ENCODE measurements around the gene ESPL1. TPM values are rescaled to one million over a fixed set of nuclear protein-coding genes. Genes with fewer than 3 reads are reported as not detected.

ESPL1 gene
- total RNA-seq, 1 donor from 2014 or later: 0.81 TPM

DNA sequence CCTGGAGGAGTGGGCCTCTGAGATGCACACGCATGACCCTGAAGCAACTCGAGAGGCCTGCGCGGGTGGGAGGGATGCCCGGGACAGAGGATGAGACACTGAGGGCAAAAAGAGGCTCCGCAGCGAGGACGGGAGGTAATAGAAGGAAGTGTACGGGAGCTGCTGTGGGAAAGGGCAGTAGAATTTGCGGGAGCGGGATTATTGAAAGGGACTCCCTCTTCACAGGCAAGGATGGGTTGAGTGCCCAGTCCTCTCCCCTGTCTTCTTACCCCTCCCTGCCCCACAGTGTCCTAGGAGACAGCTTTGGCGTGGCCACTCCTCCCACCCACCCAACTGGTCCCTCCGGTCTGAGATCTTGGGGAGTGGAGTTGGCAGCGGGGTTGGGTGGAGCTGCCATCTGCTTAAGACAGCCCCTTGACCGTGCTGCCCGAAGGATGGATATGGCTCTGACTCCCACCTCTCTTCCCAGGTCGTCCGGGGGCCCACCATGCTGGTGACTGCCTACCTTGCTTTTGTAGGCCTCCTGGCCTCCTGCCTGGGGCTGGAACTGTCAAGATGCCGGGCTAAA, 15.7 kb upstream of the ESPL1 start:
- ATAC-seq (ENCODE audit: poor library complexity): no peak
- intact Hi-C loops (cut with DNase I): loop anchor here (5.0 kb wide), 1 partner anchor 35 kb away; no protein-coding TSS in a partner anchor

DNA sequence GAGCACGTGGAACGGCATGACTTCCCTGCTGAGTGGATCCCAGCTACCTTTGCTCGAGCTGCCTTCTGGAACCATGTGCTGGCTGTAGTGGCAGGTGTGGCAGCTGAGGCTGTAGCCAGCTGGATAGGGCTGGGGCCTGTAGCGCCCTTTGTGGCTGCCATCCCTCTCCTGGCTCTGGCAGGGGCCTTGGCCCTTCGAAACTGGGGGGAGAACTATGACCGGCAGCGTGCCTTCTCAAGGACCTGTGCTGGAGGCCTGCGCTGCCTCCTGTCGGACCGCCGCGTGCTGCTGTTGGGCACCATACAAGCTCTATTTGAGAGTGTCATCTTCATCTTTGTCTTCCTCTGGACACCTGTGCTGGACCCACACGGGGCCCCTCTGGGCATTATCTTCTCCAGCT, 14.8 kb upstream of the ESPL1 start:
- DNase-seq (peak; percentile 13), ATAC-seq (ENCODE audit: poor library complexity) (no peak)
- intact Hi-C loops (cut with DNase I): loop anchor here (5.0 kb wide), 1 partner anchor 36 kb away; no protein-coding TSS in a partner anchor

More for the DNA sequence above, 15.7 kb upstream of the ESPL1 start:
- peak; percentile 42 for DNase-seq

DNA sequence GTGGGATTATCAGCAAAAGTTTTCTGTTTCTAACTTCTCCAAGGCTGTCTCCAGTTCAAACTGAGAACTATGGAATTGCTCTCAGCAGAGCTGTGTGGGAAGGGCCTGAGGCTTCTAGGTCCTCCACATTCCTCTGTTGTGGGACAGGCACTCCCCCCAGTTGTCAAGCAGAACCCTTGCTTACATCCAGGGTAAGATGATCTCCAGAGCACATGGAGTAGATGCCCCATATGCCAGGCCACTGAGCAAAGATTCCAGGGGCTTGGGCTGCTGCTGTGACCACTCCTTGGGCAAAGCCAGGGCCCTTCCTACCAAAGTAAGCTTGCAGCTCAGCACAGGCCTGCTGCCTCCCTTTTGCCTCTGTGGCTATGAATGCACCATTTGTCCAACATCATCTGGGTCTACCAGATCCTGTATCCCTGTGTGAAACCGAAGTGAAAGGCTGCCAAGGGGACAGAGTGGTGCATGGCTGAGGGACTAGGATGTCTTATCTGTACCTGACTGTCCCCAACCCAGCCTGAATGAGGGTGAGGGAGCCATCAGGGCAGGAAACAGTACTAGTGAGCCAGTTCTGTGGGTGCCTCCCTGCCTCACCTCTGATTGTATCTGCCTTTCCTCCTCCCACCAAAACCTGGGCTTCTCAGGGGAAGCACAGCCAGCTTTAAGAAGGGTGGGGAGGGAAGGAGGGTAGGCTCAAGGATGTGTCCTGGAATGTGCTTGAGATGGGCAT, 13.1 kb upstream of the ESPL1 start:
- intact Hi-C loops (cut with DNase I): loop anchor here (5.0 kb wide), 1 partner anchor 38 kb away; no protein-coding TSS in a partner anchor
- ATAC-seq (ENCODE audit: poor library complexity): no peak
- peak; percentile 10 for DNase-seq

DNA sequence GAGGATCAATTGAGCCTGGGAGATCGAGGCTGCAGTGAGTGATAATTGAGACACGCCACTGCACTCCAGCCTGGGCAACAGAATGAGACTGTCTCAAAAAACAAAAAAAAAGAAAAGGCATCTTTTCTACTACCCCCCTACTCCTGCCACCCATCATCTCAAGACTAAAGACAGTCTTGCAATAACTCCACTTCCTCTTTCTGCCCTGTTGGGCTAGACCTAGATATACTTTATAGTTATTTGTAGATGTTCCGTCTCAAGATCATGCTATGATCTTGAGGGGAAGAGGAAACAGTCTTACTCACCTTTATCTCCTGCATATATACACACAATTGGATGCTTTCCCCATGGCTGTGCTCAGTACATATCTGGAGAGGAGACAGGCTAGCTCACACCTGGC, 12.1 kb upstream of the ESPL1 start:
- intact Hi-C loops (cut with DNase I): no loop called here
- ATAC-seq (ENCODE audit: poor library complexity): no peak
- no peak for DNase-seq

DNA sequence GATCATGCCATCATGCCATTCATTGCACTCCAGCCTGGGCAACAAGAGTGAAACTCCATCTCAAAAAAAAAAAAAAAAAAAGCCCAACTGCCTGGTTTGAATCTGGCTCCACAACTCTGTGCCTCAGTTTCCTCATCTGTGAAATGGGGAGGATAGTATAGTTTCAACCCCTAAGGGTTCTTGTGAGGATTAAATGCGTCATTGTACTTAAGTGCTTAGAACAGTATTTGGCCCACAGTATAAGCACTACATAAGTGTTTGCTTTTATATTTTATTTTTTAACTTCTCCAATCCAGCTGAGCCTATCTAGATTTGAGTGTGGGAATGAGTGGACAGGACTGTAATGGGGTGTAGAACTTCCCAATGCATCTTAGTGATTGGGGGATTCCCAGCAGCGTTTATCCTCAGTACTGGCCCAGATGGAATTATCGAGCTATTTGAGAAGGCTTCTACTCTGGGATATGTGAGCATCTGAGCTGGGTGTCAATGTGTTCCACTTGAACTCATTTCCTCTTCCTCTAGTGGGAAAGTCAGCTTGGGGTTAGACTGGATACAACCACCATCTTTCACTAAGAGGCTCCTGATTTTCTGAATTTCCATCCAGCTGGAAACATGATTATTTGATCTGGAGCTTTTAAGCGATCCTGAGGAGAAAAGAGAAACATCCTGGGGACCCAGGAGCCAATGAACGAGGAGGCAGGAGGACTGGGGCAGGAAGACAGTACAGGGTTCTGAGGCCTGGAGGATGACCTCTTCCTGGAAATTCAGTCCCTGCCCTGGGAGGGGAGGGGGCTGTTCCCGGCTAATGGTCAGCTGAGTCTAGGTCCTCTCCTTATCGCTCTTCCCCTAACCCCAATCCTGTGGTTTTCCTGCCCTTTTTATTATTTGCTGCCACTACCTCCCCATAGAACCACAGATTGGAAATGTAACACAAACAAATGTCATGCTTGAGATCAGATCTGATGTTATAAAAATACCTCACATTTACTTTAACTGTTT, 9.3 kb upstream of the ESPL1 start:
- DNase-seq: no peak
- intact Hi-C loops (cut with DNase I): no loop called here
- ATAC-seq (ENCODE audit: poor library complexity): no peak

DNA sequence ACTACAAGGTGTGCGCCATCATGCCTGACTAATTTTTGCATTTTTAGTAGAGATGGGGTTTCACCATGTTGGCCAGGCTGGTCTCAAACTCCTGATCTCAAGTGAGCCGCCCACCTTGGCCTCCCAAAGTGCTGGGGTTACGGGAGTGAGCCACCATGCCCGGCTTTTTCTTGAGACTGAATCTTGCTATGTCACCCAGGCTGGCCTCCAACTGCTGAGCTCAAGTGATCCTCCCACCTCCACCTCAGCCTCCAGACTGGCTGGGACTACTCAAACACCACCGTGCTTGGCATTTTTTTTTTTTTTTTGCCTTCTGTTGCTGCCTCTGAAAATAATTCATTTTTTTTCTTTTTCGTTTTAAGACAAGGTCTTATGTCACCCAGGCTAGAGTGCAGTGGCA, 8.2 kb upstream of the ESPL1 start:
- no peak for DNase-seq
- intact Hi-C loops (cut with DNase I): no loop called here

DNA sequence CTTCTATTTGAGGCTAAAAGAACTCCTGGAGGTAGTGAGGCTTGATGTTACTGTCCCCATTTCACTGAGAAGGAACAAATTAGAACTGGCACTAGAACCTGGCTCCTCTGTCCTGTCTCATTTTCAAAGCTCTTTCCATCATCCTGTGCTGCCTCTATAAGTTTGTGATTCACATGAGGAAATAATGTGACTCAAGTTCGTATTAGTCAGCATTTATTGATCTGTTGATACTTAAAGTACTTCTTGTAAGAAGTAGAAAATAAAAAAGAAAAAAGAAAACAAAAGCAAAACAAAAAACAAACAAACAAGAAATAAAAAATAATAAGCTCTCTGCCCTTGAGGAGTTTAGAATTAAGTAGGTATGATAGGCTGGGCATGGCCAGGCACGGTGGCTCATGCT, 2.3 kb upstream of the ESPL1 start:
- DNase-seq (no peak), ATAC-seq (ENCODE audit: poor library complexity) (no peak)
- intact Hi-C loops (cut with DNase I): no loop called here

More for the DNA sequence above, 8.2 kb upstream of the ESPL1 start:
- ATAC-seq (ENCODE audit: poor library complexity): no peak

DNA sequence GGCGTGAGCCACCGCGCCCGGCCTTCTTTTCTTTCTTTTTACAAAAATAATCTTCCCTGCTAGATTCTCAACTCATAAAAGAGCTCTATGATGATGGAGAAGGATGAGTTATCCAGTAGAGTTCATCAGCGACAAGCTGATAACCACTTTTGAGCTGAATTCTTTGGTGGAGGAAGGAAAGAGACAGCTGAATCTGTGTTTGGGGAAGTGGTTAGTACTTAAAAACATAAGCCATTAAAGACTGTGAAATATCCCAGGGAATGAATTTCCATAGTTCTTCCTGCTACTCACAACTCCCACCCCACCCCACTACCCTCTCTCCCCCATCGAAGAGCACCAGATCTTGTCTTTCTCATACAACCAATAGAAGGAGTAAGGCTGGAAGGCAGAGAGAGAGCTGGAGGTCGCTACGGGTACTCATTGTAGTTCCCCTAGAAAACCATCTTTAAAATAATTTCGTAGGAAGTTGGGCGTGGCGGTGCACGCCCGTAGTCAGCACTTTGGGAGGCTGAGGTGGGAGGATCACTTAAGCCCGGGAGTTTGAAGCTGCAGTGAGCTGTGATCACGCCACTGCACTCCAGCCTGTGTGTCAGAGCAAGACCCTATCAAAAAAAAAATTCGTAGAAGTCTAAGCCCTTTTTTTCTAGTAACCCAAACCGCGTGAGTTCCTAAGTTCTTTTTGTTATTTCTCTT, 647 bp upstream of the ESPL1 start:
- intact Hi-C loops (cut with DNase I): no loop called here
- peak; percentile 42 for ATAC-seq (ENCODE audit: poor library complexity)
- DNase-seq: peak; percentile 51

DNA sequence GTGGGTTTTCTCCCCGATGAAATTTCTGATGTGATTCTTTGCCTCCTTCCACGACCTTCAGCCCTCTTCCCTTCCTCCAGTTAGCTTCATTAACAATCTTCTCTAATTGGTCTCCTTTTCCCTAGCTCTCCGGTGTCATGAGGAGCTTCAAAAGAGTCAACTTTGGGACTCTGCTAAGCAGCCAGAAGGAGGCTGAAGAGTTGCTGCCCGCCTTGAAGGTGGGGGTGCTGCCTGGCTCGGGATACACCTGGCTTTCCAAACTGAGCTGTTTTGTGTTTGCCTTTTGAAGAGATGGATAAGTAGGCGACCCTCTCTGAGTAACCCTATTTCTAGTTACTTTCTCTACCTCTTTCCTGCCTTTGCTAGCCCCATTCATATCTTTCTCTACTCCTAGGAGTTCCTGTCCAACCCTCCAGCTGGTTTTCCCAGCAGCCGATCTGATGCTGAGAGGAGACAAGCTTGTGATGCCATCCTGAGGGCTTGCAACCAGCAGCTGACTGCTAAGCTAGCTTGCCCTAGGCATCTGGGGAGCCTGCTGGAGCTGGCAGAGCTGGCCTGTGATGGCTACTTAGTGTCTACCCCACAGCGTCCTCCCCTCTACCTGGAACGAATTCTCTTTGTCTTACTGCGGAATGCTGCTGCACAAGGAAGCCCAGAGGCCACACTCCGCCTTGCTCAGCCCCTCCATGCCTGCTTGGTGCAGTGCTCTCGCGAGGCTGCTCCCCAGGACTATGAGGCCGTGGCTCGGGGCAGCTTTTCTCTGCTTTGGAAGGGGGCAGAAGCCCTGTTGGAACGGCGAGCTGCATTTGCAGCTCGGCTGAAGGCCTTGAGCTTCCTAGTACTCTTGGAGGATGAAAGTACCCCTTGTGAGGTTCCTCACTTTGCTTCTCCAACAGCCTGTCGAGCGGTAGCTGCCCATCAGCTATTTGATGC, 797 bp downstream of the ESPL1 start:
- no peak for DNase-seq
- no peak for ATAC-seq (ENCODE audit: poor library complexity)
- intact Hi-C loops (cut with DNase I): no loop called here

DNA sequence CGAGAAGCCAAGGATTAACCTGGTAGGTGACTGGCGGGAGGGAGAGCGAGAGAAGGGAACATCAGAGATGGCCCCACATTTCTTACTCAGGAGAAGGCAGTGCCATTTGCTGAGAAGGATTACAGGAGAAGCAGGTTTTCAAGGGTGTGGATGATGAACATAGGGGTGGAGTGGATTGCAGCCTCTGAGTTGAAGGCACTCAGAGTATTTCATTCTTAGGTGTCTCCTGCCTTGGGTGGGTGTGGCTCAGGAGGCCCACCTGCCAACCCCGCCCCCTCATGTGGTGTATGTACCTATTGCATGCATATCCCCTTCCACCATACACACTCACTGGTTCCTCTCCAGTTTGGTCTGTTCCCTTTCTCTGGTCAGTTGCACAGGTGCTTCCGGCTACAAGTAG, 6.3 kb downstream of the ESPL1 start:
- ATAC-seq (ENCODE audit: poor library complexity): no peak
- no peak for DNase-seq
- intact Hi-C loops (cut with DNase I): no loop called here

DNA sequence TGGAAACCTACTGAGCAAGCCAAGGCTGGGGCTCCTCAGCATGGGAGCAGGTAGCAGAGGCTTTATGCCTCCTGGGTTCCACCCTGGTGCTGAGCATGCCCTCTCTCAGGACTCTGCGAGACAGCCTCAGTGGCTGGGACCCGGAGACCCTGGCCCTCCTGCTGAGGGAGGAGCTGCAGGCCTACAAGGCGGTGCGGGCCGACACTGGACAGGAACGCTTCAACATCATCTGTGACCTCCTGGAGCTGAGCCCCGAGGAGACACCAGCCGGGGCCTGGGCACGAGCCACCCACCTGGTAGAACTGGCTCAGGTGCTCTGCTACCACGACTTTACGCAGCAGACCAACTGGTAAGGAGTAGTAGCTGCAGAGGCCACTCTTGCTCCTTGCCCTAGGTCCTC, 8.4 kb downstream of the ESPL1 start:
- DNase-seq (no peak), ATAC-seq (ENCODE audit: poor library complexity) (no peak)
- intact Hi-C loops (cut with DNase I): no loop called here

DNA sequence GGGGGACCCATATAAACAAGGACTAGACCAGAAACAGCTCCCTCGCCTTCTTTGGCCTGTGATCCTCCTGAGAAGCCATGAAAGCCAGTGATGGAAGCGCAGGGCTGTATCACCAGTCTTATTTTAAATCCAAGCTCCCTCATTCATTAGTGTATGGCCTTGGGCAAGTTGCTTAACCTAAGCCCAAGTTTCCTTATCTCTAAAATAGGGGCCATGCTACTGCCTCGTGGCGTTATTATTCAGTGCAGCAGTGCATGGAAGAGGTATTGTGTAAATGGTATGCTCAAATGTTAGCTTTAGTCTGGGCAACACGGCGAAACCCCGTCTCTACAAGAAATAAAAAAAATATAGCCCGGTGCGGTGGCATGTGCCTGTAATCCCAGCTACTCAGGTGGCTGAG, 9.9 kb downstream of the ESPL1 start:
- no peak for DNase-seq
- intact Hi-C loops (cut with DNase I): no loop called here
- no peak for ATAC-seq (ENCODE audit: poor library complexity)

DNA sequence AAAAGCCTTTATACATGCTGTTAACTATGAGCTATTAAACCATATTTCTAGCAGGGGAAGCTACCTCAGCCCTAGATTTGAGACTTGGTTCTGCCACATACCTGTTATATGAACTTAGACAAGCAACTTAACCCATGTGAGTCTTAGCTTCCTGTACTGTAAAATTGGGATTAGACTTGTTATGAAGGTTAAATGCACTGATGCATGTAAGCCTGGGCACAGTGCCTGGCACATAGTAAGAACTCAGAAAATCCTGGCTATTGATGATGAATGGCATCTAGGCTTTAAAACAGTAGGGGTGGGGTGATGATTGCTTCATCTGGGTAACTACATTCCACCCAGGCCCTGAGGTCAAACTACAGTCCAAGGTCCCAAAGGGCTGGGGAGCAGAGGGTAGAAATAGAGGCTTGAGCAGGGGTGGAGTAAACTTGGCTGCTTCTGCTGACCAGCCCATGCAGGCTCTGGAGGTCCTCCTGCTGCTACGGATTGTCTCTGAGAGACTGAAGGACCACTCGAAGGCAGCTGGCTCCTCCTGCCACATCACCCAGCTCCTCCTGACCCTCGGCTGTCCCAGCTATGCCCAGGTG, 11.3 kb downstream of the ESPL1 start:
- intact Hi-C loops (cut with DNase I): no loop called here
- ATAC-seq (ENCODE audit: poor library complexity): no peak
- DNase-seq: no peak

DNA sequence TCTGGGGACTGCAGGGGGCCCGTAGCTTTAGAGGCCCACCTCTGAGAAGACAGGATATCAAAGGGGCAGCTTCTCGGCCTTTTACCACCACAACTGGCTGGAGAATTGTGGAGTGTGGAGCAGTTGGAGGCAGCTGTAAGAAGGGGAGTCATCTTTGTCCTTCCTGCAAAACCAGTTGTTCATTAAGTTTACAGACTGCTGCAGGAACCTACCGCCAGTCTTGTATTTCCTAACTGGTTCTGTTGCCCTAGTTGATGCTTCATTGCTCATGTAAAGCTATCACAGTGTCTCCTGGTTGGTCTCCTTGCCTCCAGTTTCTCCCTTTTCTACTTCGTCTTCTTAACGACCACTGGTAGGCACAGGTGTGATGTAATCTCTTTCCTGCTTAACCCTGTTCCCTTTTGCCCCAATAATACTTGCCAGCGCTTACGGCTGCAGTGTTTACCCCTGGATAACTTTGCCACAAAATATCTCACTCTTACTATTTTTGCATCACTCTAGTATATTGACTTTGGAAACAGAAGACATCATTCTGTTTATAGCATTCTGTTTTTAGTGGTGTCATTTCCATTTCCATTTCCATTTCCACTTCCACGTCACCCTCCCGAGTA, 11.9 kb downstream of the ESPL1 start:
- DNase-seq: no peak
- intact Hi-C loops (cut with DNase I): no loop called here
- no peak for ATAC-seq (ENCODE audit: poor library complexity)

DNA sequence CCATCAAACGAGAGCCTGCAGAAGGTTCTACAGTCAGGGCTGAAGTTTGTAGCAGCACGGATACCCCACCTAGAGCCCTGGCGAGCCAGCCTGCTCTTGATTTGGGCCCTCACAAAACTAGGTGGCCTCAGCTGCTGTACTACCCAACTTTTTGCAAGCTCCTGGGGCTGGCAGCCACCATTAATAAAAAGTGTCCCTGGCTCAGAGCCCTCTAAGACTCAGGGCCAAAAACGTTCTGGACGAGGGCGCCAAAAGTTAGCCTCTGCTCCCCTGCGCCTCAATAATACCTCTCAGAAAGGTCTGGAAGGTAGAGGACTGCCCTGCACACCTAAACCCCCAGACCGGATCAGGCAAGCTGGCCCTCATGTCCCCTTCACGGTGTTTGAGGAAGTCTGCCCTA, 18.3 kb downstream of the ESPL1 start:
- ATAC-seq (ENCODE audit: poor library complexity): peak; percentile 52
- DNase-seq: no peak
- intact Hi-C loops (cut with DNase I): no loop called here

DNA sequence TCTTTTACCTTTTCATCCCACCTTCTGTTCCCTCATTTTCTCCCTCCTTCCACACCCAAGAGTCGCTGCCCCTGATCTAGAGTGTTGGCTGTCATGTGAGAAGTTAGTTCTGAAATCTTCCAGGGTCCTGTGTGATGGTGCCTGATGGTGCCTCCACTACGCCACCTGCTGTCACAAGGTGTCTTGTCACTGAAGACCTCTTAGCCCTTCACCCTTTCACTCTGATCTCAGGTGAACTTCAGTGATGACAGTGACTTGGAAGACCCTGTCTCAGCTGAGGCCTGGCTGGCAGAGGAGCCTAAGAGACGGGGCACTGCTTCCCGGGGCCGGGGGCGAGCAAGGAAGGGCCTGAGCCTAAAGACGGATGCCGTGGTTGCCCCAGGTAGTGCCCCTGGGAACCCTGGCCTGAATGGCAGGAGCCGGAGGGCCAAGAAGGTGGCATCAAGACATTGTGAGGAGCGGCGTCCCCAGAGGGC, 19.7 kb downstream of the ESPL1 start:
- intact Hi-C loops (cut with DNase I): loop anchor here (2.0 kb wide), 1 partner anchor 75 kb away; no protein-coding TSS in a partner anchor
- ATAC-seq (ENCODE audit: poor library complexity) (peak; percentile 89), DNase-seq (peak; percentile 77)

DNA sequence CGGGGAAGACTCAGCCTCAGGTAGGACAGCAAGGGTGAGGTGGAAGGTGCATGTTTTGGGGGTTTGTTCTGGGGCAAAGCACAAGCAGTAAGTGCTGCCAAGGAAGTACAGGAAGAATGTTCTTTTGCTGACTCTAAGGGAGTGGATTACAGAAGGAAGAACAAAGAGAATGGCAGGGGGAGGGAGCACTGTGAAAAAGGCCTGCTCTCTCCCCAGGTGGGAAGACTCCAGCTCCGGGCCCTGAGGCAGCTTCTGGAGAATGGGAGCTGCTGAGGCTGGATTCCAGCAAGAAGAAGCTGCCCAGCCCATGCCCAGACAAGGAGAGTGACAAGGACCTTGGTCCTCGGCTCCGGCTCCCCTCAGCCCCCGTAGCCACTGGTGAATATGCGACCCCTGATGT, 20.2 kb downstream of the ESPL1 start:
- intact Hi-C loops (cut with DNase I): loop anchor here (2.0 kb wide), 1 partner anchor 76 kb away; no protein-coding TSS in a partner anchor
- no peak for DNase-seq
- ATAC-seq (ENCODE audit: poor library complexity): no peak
